HG03066 (cell line): ENCODE measurements around the gene ASCC3.
A peak's percentile ranks its signal among the peaks of the same experiment; 100 is the strongest.

ENCODE experiments used
- ATAC-seq: cut with Tn5 transposase; IDR thresholded peaks from one replicate; pipeline ENCODE4 v1.9.1; 2021; ENCODE audit warnings: low read depth; ENCODE audit not compliant: unreplicated experiment

Gene ASCC3

DNA sequence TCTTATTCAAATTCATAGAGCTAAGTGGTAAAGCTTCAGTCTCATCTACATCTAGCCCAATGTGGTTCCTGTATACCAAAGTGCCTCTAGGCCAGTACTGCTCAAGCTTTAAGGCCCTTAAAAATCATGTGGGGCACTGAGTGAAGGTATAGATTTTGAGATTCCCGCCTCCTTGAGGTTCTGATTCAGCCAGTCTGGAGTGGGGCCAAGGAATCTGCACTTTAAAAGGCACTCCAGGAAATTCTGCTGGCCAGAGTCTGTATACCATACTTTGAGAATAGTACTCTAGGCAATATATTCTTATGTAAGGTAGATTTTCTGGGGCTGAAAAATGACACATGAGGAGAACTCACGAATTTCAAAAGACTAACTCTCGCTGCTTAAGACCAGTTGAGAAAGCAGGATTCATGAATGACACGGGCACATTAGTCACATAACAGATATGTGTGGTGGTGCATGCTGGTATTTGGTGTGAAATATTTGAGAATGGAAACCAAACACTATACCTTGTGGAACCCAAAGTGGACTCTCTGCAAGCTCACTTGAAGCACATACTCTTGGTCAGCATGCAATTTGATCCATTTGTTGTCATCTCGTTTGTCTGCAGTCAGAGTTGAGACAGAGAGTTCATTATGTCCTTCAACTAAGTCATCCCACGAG lies 368.8 kb downstream of the ASCC3 start:
- no peak for ATAC-seq

DNA sequence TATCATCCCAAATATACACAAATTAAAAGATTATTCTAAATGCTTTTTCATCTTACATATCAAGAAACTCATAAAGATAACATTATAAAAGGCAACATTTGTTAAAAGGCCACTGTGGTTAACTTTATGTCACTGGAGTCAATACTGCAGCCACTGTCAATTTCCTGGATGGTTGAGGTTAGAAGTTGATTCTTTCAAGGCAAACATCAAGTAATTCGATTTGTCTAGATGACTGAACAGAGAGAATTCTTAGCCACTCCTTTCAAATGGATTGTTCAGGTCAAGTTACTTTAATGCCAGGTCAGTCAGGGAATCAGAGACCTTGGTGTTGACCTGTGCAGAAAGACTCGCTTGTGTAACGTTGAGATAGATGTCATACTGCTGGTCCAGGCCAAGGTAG lies 372.0 kb downstream of the ASCC3 start:
- no peak for ATAC-seq

GRCh38 chr6:100506651-100507050 lies 374.5 kb downstream of the ASCC3 start:
- no peak for ATAC-seq

DNA sequence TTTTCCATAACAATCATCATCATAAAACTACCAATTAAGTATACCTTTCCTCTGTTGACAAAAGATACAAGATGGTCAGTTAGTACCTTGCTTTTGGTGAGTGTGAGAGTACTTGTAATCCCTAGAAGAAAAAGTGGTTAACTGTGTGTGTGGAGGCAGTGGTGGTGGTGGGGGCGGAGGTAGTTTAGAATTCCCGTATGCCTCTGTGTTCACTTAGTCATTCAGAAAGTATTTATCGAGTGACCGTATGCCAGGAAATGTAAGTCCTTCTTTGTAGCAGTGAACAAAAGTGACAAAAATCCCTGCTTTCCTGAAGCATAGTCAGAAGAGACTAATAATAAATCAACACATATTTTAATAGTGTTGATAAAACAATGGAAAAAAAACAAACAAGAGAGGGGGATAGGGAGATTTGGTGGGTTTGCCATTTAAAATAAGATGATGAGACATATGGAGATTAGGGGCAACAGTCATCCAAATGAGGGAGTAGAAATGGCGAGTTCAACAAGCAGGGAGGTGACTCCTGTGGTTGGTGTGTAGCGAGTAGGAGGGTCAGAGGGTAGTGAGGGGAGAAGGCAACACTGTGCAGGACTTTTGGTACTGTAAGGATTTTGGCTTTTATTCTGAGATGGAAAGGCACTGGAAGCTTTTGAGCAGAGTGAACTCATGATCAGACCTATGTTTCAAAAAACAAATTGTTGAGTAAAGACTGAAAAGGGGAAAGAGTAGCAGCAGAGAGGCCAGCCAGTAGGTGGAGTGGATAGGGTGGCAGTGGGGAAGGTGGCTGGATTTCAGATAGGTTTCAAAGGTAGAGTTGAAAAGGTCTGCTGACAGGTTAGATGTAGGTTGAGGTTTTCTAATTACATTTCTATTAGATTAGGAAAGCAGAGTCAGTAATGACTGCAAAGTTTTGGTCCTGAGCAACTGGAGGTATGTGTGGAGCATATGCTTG lies 376.1 kb downstream of the ASCC3 start:
- no peak for ATAC-seq

DNA sequence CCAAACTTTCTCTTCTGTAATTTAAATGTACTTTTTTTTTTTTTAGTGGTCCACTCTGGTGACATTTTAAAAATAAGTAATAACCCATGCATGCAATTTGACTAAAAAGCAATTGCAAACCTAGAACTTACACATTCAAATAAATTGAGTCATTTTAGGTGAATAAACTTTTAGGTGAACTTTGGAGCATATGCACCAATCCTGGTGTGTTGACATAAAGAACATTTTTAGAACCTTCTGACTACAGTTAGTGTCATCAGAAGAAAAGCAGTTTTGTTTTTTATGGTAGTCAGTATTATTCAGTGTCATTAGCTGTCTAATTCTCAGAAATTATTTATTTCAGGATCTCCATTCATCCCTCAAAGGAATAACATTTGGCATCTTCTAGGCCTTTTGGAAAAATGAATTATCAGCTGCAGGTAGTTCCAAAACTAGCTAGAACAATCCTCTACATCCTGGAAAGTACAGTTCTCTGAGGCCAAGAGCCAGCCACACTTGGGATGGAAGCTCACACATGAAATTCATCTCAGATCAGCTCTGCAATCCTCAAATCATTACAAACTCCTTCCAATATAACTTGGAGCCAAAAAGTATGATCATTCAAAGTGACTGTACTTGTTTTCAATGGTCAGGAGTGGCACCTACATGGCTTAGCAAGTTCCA lies 378.0 kb downstream of the ASCC3 start:
- ATAC-seq, result no peak

GRCh38 chr6:100493206-100493888 lies 387.8 kb downstream of the ASCC3 start:
- ATAC-seq, result no peak

DNA sequence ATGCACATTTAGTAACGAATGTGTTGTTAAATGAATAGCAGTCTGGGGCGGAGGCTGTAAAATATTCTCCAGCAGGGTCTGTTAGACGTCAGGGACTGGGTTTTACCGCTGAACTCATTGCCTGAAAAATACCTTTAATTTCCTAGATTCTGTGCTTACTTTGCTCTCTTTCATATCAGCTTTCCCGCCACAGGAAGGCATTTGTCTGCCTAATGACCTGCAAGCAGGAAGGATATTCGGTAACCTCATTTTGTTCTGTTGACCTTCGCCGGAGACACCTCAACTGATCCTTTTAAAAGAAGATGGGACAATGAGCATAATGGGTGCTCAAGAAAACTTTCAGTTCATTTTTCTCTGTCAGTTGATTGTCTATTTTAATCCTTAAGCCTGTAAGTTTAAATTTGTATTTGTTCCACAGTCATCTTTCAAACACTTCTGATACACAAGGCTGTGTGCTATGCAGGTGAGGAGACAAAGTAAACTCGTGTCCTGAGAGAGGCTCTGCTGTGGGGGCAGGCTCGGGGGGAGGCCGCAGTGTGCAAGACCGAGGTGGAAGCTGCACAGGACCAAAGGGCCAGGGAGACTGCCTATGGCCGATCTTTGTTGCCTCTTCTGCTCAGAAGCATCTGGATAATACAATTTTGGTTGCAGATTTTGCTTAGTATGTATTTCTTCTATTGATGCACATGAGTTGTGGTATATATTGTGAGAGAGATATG lies 389.0 kb downstream of the ASCC3 start:
- ATAC-seq, result no peak

DNA sequence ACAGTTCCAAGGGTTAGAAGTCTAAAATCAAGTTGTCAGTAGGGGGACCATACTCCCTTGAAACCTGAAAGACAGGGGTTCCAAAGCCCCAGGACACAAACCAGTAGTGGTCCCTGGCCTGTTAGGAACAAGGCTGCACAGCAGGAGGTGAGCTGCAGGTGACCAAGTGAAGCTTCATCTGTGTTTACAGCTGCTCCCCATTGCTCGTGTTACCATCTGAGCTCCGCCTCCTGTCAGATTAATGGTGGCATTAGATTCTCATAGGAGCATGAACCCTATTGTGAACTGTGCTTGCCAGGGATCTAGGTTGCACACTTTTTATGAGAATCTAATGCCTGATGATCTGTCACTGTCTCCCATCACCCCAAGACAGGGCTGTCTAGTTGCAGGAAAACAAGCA lies 391.1 kb downstream of the ASCC3 start:
- ATAC-seq, result no peak

- no peak for ATAC-seq
Measured at GRCh38 chr6:100488244-100488643, 392.9 kb downstream of the ASCC3 start.

GRCh38 chr6:100487638-100488037 lies 393.5 kb downstream of the ASCC3 start:
- no peak for ATAC-seq

DNA sequence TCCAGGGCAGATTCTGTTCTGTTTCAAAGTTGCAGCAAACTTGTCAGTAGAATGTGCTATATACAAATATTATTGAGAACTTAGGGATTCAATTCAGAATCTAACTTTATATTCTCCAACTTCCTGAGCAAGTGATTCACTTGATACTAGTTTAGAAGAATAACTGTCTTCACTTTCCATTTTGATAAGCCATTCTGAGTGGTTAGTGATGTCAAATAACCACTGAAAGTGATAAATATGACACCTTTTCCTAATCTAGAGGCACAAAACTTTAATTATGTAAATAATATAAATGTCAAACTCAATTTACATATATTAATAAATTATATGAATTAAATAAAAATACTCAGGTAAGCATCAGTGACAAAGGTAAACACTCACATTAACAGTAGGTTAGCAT lies 395.9 kb downstream of the ASCC3 start:
- no peak for ATAC-seq

DNA sequence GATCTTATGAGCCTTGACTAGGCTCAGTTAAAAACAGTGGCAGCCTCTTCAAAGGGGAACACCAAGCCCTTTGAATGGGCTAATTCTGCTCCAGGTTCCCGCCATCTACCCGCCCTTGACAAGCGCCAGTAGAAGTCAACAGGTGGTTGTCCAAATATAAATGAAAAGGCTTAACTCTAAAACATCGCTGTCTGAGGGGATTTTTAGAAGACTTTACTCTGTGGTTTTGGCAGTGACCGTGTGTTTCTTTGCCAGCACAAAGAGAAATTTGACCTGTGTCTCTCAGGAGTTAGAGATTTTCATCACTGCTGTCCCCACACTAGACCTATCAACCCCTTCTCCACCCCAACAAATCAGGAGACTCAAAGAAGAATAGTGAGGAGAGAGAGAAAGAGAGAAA lies 396.7 kb downstream of the ASCC3 start:
- ATAC-seq, result no peak

GRCh38 chr6:100482698-100483097 lies 398.4 kb downstream of the ASCC3 start:
- ATAC-seq, result no peak

DNA sequence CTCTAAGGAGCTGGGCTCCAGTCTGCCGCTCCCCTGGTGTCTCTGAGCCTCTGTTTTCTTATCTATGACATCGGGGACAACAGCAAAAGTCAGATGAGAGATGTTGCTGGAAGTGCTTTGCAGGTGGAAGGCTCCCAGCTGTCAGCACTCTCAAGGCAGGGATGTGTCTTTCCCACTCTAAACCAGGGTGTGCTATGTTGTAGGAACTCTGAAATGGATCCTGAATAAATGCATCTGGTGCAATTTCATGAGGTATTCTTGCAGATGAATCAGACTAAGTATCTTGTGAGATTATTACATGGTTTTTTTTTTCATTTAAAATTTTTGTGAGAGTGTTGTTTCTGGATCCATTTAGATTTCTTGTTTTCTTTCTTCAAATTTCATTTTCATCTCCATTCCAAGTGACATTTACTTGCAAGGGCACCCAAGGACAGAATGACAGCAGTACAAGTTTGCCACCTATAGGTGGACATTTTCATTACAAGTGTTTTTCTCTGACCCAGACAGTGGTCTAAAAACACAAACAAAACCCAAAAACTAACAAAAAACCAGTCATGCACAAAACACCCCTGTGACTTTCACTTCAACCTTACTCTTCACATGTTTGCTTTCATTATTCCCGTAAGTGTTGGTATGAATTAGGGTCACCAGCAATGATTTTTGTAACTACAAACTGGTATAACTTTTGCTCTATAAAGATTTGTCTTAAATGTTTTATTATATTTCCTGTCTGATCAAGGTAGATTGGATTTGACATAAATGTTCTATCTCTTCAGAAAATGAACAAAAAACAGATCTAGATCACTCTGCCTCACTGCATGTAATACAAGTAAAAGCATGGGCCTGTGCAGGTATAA lies 401.7 kb downstream of the ASCC3 start:
- peak; percentile 52 for ATAC-seq

GRCh38 chr6:100475554-100476320 lies 405.4 kb downstream of the ASCC3 start:
- ATAC-seq, result peak; percentile 58

GRCh38 chr6:100473182-100473581 lies 407.9 kb downstream of the ASCC3 start:
- no peak for ATAC-seq

- ATAC-seq, result peak; percentile 91
Measured at GRCh38 chr6:100472674-100473073, 408.5 kb downstream of the ASCC3 start.

DNA sequence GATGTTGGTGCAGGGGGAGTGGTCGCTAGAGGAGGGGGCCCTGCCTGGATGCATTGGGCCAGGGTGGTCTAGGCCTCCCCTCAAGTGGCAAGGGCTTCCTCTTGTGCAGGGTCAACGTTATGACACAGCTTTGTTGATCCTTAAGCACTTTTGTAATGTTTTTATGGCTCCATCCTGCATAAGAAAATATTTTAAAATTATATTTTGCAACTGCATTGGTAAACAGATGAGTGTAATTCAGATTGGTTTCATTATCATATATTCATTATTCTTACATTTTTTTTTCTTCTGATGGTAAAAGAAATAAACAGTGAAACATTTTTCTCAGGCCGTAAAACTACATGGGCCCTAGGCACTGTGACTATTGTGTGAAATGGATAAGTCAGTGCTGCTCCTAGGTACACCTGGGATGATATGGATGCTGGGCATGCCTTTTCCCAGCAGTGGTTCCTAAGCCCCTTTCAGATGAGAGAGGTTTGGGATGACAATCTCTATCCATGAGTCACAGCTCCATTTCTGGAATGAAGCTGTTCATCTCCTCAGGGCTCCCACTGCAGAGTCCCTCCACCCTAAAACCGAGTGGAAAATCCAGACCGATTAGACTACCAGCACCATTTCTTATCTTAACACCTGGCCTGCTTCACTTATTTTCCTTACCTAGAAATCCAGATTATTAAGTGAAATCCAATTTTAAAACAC lies 410.6 kb downstream of the ASCC3 start:
- ATAC-seq, result no peak
